GM23338 (cell line): ENCODE results near the gene RHOB.

Experiments
- CTCF ChIP-seq, 2 experiments: fragments of 200-600 bp in 1 of 2; sonication (generic) in 1 of 2; conservative IDR thresholded peaks; 2 replicates each; pipeline versions ENCODE4 v1.5.1 to v1.6.1; 2016 to 2017; ENCODE audit warnings: antibody characterized with exemption in 2 of 2, low read depth in 2 of 2, mild to moderate bottlenecking in 2 of 2, moderate library complexity in 1 of 2
- POLR2AphosphoS5 ChIP-seq: IDR thresholded peaks from 2 replicates; pipeline ENCODE4 v1.6.1; 2016; ENCODE audit warnings: antibody characterized with exemption, low read depth

DNA sequence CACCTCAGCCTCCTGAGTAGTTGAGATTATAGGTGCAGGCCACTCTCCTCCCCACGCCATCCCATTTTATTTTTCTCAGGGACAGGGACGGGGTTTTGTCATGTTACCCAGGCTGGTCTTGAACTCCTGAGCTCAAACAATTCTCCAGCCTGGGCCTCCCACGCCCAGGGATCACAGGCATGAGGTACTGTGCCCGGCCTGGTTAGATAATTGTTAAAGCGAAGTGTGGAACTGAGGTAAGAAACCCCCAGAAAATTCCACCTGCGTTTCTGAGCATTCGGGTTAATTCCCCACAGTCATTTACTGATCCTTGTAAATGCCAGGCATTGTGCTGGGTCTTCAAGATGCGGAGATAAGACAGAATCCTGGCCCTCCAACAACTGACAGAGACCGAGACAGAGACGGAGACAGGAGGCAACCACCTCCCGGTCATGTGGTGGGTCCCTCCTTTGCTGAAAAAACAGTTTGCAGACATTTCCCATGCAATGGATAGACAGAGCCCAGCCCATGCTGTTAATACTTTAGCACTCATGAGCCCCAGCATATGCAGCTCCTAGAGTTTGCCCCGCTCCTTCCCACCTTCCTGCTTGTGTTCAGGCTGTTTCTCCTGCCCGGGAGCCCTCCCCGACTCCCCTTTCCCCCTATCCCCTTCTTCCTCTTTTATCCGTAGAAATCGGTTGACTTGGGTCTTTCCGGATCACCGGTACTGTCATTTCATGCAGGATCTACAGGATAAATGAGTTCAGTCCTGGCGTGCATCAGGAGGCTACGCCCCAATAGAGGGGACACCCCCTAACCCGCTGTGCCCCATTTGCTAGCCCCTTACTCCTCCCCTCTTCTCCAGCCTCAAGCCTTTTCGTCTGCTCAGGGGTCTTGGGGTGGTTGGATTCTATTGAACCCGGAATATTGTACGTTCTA, 1.6 kb upstream of the RHOB start:
- no peak for TF ChIP-seq CTCF (conservative IDR thresholded peaks at IDR 0.05; ENCODE audit: low read depth in 2 of 2)
- TF ChIP-seq POLR2AphosphoS5: no peak
